Measurements from ENCODE around the gene POLR2J.
"Not testable (repeated sequence)": the region's sequence is repeated elsewhere in the genome, so short reads cannot be mapped to it uniquely, and the experiment has no call there.

The POLR2J gene

DNA sequence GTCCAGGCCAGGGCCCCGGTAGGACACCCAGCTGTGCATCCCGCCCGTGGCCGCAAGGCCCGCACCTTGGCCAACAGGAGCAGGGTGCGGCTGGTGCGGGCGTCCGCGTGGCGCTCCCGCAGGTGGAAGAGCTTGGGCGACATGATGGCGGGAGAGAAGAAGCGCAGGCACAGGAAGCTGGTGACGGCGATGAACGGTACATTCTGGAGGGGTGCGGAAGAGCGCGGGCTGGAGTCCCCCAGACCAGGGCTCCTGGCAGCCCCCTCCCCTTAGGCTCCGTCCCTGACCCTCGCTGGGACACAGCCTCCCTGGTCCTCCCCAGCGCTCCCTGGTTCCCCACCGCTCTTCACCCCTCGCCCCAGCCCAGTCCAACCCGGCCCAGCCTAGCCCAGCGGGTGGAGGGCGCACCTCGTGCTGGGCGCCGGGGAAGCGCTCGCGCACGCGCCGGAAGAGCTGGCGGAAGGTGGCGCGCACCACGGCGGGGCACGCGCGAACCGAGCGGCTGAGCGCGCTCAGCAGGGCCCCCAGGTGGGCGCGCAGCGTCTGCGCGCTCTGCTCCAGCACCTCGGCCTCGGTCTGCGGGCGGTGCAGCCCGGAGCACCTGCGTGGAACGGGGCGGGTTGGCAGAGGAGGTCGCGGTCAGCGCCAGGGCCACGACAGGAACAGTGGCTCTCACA lies 15.9 kb upstream of the POLR2J start:
- not testable (repeated sequence) for DNase-seq

DNA sequence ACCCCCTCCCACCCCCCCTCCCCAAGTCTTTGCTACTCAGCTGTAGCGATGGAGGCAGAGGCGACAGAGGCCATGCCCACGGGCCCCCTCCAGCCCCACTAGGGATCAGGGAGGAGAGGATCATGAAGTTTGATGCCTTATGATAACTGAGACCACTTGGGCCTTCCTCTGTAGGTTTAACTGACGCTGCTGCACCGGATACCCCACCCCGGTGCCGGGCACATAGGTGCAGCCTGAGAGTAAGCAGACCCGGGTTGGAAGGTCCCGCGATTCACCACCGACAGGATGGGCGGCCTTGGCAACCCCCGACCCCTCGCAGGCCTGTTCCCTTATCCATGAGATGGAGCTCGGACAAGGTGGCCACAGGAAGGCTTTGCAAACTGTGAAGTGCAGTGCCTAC lies 15.3 kb upstream of the POLR2J start:
- peak; percentile 34 to 35 for DNase-seq

DNA sequence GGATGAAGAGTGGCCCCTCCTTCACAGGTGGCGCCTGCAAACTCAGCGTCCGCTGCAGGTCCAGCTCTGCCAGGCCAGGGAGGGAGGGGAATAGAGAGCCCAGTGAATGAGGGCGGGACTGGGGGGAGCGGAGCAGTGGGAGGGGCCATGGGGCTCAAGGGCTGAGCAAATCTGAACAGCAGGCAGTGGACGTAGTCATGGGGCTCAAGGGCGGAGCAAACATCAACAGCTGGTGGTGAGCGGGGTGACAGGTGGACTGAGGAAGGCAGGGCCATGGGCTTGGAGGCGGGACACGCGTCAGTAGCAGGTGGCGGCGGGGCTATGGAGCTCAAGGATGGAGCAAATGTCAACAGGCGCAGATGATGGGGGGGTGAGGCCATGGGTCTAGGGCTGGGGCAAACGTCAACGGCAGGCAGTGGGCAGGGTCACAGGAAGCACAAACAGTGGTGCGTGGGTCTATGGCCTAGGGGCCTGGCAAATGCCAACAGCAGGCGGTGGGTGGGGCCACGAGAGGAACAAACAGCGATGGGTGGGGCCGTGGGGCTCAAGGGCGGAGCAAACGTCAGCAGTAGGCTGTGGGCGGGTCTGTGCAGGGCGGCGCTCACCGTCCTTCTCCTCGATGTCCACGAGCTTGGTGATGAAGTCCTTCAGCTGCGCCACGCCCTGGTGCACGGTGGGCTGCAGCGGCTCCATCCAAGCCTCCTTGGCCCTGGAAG lies 14.7 kb upstream of the POLR2J start:
- peak; percentile 26 to 37 for DNase-seq

DNA sequence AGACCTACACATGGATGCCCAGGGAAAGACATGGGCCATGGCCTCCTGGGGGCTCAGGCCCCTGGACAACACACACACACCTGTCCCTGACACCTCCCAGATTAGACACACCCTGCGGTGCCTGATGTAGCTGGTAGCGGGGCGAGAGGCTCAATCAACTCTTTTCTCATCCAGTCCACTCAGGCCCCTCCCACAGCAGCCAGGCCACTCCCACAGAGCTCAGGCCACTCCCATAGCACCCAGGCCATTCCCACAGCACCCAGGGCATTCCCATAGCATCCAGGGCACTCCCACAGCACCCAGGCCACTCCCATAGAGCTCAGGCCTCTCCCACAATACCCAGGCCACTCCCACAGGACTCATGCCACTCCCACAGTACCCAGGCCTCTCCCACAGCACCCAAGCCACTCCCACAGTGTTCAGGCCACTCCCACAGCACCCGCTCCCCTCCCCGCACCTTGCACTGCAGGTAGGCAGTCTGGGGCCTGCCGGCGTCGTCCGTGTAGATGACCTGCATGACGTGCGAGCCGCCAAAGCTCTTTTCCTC lies 11.9 kb upstream of the POLR2J start:
- peak; percentile 71 to 75 for DNase-seq

DNA sequence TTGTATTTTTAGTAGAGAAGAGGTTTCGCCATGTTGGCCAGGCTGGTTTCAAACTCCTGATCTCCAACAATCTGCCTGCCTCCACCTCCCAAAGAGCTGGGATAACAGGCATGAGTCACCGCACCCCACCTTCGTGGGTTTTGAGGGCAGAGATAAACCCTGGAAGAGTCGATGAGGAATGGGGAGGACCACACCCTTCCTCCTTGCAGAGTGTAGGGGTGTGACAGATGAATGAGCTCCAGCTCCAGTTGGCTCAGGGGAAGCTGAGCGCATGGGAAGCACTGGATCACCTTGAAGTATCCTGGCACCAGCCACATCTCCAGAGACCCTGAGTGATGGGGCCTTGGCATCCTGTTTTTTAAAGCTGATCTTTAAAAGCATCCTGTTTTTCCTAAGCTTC lies 5.6 kb upstream of the POLR2J start:
- DNase-seq: not testable (repeated sequence)

DNA sequence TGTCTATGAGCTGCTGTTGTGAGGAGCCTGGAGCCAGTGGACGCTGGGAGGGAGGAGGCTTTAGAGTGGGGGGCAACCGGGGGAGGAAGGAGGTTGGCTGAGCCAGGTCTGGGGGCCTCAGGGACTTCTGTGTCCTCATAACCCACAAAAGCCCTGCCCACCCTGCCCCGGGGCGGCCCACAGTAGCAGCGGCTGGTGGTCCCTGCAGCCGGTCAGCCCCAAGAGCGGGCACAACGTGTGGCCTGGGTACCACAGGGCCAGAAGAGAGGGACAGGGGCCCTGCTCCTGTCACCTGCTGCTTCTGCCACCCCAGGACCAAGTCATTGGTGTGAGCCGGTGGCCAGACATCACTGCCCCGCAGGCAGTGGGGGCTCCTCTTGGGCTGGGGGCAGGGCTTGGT lies 3.2 kb upstream of the POLR2J start:
- not testable (repeated sequence) for DNase-seq

DNA sequence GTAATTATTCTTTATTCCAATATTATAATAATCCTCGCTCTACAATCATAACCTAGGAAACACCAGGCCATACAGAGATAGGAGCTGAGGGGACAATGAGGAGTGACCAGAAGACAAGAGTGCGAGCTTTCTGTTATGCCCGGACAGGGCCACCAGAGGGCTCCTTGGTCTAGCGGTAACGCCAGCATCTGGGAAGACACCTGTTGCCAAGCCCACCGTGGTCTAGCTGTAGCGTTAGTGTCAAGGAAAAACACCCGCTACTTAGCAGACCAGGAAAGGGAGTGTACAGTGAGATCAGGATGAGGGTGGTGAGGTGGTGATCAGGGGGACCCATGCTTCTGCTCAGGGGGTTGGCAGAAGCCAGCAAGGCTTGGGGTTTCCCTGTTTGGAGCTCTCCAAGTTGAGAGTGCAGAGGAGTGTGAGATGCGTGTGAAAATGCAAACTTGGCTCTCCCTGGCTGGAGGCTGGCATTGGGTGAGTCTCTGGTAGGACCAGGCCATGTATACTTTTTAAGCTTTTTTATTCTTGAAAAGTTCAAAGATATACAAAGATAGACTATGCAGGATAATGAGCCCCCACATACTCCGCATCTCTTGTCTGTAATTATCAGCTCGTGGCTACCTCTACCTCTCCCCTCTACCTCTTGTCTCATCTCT lies 1.4 kb upstream of the POLR2J start:
- DNase-seq: peak; percentile 72 to 73

DNA sequence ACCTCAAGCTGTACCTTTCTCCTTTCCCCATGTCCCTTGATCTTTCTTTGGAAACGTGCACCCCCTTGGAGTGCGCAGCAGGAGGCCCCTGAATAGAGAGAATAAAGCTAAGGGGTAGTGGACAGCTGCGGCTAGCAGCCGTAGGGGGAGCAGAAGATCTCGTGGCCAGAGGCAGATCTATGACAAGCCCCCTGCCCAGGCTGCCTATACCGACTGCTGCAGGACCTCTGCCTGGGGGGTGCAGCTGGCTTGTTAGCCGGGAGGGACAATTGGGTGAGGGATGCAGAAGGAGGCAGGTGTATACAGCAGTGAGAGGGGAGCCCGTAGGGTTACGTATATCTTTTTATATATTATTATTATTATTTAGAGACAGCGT lies 475 bp upstream of the POLR2J start:
- not testable (repeated sequence) for DNase-seq

DNA sequence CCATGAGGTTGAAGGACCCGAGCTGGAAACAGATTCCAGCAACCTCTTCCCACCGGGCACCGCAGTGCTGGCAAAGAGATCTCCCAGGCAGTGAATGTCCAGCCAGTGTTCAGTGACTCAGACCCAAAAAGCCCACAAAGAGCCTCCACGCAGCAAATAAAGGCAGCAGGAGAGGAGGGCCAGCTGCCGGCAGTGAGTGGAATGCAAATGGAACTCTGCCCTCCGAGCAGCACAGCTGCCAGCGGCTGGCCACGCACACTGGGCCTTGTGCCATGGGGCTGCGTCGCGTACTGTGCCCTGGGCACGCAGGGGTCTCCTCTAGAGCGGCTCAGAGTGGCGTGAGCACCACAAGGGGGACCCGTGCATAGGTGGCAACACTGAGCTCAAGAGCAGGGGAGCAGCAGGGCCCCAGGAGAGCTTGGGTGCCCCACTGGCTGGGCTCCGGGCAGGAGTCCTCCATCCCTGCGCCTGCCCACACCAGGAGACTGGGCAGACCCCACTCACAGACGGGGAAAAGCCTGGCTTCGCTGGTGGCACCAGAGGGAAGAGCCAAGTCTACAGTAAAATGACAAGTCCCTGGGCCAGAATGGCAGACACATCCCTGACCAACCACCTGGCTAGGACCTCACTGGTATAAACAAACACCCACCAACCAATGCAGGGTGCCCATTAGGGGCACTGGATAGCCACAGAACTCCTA lies 3.8 kb downstream of the POLR2J start:
- DNase-seq: not testable (repeated sequence)

DNA sequence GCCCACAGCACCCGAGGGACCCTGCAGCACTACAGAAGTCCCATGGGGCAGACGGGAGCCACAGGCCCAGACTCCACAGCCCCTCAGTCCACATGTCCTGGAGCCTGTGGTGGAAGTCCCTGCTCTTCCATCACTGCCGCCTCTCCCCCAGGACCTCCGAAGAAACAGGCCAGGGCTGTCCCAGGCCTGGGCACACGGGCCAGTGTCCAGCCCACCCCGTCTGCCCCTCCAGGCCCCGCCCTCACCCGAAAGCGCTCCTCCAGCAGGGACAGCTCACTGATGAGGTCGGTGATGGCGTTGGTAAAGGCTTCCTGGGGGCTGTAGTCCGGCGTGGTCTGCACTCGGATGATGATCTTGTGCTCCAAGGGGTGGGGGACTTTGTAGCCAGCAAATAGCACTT lies 4.6 kb downstream of the POLR2J start:
- DNase-seq: not testable (repeated sequence)

DNA sequence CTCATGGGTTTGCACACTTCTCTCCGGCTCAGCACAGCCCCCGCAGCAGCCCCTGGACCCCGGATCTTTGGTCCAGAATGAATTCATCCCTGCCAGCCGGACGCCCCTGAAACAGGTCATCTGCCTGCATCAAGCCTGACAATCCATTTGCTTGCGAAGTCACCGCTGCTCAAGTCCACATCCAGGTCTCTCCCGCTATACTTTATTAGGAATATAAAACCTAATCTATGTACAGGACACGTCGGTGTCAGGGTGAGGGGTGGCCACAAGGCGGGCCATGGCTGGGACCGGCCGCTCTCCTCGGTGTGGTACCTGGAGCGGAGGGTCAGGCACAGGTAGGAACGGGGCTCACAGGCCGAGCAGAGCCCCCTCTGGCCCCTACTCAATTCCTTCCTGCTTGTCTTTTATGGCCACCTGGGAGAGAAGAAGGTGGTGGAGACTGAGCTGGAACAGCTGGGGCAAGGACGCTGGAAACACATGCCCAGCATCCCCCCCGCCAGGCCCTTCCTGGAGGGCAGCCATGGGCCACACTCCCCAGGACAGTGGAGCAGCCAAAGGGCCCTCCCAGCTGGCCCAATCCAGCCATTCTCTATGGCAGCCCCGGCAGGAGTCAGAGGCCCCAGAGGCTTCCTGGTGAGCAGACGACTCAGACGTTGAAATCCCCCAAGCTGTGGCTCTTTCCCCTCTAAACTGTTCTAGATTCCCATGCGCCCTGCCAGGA lies 5.3 kb downstream of the POLR2J start:
- DNase-seq: no peak

DNA sequence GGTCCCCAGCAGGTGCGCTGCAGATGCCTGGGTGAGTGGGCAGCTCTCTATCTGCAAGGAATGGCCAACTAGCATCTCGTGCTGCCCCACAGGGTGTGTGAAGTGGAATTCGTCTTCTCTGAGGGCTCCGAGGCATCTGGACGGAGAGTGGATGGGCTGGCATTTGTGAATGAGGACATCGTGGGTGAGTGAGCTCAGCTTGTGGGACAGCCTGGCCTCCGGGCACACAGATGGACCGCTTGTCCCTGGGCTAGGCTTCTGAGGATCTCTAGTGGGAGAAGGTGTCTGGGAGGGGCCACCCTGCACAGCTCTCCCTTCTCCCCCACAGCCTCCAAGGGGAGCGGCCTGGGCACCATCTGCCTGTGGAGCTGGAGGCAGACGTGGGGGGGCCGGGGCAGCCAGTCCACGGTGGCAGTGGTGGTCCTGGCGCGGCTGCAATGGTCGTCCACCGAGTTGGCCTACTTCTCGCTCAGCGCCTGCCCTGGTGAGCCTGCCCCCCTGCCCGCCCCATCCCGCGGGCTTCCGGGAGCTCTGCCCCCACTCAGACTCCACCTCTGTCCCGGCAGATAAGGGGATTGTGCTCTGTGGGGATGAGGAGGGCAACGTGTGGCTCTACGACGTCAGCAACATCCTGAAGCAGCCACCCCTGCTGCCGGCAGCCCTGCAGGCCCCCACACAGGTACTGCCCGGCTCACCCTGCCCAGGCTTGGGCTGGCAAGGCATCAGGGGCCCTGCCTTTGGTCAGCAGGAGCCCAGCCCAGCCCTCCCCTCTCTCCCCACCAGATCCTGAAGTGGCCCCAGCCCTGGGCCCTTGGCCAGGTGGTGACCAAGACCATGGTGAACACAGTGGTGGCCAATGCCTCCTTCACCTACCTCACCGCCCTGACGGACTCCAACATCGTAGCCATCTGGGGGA lies 6.3 kb downstream of the POLR2J start:
- no peak for DNase-seq

DNA sequence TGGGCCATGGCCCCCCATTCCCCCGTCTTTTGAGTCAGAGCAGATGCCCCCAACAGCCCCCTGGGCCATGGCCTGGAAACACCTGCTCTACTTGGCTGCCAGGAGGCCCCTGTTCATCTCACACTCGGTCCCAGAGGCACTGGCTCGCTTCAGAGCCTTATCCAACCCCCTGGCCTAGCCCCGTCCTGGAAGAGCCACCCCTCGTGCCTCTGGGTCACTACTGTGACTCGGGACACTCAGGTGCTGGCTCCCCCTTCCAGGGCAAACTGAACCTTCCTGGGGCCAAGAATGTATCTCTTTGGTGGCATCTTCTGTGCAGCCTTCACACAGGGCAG lies 7.0 kb downstream of the POLR2J start:
- no peak for DNase-seq

DNA sequence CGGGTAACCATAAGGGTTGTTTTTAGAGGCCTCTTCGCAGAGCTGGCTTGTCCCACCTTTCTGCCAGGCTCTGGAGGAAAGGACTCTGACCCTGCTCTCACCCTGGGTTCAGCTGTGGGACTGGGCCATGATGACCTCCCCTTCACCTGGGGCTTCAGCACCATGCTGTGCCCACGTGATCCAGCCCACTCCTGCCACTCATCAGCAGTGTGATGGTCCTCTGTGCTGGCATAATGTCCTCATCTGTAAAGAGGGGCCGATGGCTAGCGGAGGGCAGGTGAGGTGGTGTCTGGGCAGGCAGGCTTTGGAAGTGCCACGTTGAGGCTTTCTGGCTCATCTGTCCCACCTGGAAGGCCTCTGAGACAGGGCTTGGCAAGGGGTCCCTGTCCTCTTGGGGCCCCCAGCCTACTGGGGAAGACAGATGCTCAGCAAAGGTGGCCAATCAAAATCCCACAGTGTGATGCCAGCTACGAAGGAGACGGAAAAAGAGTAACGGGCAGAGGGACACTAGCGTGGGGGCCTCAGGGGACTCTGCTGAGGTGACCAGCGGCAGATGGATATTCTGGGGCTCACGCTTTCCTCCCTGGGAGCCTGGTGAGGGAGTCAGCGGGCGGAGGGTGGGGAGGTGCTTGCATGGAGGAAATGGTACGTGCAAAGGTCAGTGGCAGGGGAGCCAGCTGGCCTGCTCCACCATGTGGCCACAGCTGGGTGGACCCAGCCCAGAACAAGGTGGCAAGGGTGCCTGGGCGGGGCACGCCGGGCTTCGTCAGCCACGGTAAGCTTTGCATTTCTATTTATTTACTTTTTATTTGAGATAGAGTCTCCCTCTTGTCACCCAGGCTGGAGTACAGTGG lies 8.5 kb downstream of the POLR2J start:
- DNase-seq: no peak

DNA sequence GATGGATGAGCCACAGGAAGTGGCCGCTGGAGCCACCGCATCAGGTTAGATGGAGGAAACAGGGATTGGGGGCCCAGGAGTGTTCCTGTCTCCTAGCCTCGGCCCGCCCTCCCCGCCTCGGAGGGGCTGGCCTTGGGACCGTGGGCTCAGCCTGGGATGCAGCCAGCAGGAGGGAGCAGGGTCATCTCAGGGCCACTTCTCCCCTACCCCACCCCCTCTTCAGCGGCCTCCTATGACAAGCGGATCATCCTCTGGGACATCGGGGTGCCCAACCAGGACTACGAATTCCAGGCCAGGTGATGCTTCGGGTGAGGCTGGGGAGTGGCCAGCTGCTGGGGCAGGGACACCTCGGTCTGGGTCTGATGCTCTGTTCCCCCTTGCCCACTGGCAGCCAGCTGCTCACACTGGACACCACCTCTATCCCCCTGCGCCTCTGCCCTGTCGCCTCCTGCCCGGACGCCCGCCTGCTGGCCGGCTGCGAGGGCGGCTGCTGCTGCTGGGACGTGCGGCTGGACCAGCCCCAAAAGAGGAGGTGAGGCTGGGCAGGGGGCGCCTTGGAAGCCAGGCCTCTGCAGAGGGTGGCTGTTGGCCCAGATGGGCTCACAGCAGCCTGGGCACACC lies 9.3 kb downstream of the POLR2J start:
- no peak for DNase-seq

DNA sequence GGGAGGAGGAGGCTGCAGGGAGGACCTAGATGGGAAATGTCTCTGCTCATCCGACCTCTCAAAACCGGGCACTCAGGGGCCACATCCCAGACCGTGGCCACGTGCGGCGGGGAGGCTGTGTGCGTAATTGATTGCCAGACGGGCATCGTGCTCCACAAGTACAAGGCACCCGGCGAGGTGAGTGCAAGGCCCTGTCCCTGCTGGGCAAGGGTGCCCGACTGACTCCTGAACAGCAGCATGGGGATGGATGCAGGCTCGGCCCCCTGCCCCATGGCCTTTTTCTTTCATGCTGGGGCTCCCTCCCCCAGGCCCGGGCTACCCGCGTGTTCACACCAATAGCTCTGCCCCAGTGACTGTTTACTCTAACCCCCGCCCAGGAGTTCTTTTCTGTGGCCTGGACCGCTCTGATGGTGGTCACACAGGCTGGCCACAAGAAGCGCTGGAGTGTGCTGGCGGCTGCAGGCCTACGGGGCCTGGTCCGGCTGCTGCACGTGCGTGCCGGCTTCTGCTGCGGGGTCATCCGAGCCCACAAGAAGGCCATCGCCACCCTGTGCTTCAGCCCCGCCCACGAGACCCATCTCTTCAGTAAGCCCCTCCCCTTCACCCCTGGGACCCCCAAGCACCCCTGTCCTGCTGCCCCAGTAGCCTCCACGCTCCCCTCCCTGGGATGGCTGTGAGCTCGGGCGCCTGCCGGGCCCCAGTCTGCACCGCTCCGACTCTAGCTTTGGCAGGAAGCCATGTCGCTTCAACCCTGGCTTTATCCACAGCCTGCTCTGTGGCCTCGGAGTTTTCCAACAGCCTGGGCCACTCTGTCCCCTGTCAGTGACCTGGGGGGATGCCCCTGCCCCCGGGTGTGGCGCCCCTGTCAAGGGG lies 10.0 kb downstream of the POLR2J start:
- no peak for DNase-seq

DNA sequence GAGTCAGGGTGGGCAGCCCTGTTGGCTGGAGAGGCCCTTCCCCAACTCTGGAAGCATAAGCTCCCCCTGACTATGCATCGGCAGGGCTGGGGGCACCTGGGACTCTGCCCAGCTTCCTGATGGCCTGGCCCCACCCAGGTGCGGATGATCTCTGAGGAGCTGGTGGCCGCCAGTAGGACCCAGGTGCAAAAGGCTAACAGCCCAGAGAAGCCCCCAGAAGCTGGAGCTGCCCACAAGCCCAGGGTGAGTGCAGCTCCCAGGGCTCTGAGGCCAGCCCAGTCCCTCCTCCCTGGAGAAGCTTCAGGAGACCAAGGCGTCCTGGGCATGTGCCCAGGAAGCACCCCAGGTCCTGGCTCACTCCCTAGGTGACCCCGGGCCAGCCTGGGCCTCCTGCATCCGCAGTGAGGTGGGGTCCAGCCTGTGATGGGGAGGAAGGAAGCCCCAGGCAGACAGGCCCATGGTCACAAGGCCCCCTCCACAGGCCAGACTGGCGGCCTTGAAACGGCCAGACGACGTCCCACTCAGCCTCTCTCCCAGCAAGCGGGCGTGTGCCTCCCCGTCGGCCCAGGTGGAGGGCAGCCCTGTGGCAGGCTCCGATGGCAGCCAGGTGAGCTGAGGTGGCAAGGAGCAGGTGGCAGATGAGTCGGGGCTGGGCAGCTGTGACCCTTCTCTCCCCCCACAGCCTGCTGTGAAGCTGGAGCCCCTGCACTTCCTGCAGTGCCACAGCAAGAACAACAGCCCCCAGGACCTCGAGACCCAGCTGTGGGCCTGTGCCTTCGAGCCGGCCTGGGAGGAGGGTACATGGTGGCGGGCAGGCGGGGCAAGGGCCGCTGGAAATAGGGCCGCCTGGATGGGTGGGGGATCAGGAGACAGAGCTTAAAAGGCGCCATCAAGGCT lies 10.9 kb downstream of the POLR2J start:
- DNase-seq: no peak

DNA sequence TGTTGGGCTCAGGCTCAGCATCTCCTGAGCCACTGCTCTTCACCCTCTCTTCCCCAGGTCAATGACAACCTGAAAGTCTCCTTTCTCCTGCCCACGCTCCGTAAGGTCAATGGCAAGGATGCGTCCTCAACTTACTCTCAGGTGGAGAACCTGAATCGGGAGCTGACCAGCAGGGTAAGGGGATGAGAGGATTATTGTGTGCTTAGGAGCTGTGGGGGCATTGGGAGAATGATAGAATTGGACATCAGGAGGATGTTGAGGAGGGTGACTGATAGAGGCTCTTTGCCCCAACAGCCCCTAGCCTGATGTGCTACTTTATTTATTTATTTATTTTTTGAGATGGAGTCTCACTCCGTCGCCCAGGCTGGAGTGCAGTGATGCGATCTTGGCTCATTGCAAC lies 12.6 kb downstream of the POLR2J start:
- DNase-seq: no peak

All from activated T-cell treated with anti-CD3 and anti-CD28 coated beads, Interleukin-2, amount 50 U/mL, for 48 hours (primary cell).